ENCODE measurements around the gene GALNT9. TPM values are rescaled to one million over a fixed set of nuclear protein-coding genes. Genes with fewer than 3 reads are reported as not detected.

GALNT9 gene
- total RNA-seq, 1 donor from 2014 or later, result 0.33 TPM

GRCh38 chr12:132282031-132282949, 47.1 kb downstream of the GALNT9 start:
- DNase-seq (ENCODE audit: low read depth, low spot score), result no peak

- DNase-seq (ENCODE audit: low read depth, low spot score), result no peak
These were observed 48.4 kb downstream of the GALNT9 start for GRCh38 chr12:132281038-132281437.

GRCh38 chr12:132280406-132280805, 49.0 kb downstream of the GALNT9 start:
- DNase-seq (ENCODE audit: low read depth, low spot score), result no peak

- DNase-seq (ENCODE audit: low read depth, low spot score), result no peak
These were observed 49.5 kb downstream of the GALNT9 start for GRCh38 chr12:132279930-132280329.

DNA sequence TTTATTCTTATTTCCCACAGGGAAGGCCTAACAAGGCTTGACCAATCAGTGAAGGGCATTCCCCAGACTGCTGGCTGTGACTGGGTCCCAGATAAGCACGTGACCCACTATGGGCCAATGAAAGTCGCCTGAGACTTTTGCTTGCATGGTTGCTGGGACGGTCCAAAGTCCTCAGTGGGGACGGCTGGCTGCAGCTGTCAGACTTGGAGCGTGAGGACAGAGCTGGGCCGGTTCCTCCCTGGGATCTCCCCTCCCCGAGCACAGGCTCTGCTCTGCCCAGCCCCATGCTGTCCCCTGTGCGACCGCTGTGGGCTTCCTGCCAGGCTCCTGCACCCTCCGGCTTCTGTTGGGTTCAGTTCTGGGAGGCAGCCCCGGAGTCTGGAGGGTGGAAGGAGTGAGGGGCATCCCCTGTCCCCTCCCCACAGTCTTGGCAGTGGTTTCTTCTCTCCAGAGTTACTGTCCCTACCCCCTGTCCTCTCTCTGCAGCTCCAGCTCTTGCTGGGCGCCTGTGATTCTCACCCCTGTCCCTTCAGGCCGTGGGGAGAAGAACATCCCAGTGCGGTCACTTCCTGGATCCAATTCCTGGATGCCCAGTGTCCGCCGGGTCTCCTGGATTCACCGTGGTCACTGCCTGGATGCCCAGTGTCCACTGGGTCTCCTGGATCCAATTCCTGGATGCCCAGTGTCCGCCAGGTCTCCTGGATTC, 50.1 kb downstream of the GALNT9 start:
- DNase-seq (ENCODE audit: low read depth, low spot score), result no peak

DNA sequence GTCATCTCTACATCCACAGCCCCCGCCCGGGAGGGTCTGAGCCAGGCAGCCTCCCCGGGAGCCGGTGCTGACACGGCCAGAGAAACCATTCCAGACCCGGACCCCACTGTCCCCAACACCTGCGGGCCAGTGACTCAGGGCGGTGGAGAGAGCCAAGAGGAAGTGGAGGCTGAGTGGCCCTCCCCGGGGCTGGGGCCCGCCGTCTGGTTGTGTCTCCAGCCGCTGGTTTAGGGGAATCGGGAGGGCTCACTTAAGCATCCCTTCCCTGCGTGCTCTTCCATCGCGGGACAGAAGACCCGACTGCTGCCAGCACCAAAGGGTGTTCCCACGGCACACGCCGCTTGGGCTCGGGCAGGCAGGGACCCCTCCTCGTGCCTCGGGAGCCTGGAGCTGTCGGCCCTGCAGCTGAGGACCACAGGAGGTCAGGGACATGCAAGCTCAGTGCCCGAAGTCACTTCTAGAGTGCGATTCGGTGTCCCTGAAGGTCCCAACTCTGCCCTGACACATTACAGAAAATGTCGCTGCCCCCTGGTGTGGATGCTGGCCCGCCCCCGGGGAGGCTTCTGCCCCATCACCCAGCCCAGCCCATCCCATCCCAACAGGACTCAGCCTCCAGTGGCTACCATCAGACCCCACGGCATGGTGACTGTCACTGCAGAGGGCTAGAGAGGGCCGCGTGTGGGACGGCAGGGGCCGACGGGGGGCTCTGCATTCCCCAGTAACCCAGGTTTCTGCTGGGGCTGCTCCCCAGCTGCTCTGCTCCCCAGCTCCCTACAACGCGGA, 50.8 kb downstream of the GALNT9 start:
- DNase-seq (ENCODE audit: low read depth, low spot score), result no peak

DNA sequence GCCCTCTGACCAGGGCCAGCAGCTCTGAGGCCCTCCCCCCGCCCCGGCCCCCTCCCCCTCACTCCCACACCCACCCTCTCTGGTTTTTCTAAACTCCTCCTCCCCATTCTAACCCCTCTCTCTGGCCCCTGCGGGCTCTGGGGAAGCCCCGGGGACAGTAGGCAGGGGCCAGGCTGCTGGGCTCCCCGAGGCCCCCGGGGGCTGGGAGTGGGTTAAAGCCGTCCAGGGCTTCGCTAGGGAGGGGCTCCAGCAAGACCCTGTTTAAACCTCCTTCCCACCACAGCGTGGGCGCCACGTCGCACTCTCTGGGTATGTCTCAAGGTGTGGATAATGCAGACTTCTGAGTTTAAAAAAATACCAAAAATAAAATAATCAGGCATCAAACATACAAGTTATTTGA, 51.4 kb downstream of the GALNT9 start:
- no peak for DNase-seq (ENCODE audit: low read depth, low spot score)

DNA sequence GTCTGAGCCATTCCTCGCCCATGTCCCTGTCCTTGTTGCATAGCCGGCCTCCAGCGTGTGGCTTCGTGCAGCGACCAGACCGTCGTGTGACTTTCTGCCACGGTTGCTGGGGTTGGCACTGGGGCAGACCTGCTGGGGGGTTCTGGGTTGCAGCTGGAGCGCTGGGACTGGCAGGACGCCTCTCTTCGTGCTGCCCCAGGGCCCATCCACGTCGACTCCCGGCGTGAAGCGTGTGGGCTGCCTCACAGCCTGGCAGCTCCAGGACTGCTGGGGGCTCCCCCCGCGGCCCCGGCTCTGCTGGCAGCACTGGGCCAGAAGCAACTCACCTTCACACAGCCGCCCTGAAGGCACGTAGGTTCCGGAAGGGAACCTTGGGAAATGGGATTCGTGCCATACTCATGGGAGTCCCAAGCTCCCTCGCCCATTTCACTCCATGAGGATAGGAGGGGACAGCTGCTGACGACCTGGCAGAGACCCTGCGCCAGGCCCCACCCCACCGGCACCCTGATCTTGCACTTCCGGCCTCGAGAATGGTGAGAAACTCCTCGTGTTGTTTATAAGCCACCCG, 51.9 kb downstream of the GALNT9 start:
- no peak for DNase-seq (ENCODE audit: low read depth, low spot score)

GRCh38 chr12:132276827-132277373, 52.5 kb downstream of the GALNT9 start:
- DNase-seq (ENCODE audit: low read depth, low spot score), result no peak

DNA sequence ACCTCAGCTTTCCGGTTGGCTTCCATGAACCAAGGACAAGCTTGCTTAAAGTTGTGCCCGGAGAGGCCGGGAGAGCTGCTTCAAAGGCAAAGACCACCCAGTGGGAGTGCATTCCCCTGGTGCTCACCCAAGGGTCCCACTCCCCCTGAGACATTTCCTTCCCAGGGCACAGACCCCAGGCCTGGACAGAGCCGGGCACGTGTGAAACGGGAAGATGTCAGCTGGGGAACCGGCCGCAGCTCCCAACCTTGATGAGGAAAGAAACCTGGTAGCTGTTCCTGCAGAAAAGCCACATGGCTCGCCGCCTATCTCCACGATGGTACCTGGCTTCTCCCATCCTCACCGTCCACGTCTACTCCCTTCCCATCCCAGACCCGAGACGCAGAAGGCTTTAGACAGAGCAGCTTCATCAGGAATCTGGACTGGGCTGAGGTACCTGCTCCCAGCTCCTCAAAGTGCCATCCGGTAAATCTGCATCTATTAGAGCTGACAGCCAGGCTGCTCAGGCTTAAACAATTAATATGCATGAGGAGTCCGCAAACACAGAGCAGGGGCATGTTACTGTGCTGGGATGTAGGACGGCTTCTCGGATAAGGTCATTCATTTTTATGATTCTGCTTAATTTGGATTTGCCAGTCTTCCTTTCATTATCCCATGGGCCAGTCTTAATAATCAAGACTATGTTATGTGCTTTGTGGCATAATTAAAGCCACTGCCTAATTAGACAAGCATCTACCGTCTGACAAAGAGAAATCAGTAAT, 53.1 kb downstream of the GALNT9 start:
- DNase-seq (ENCODE audit: low read depth, low spot score), result no peak

- DNase-seq (ENCODE audit: low read depth, low spot score), result no peak
These were observed 53.8 kb downstream of the GALNT9 start for GRCh38 chr12:132275631-132276030.

DNA sequence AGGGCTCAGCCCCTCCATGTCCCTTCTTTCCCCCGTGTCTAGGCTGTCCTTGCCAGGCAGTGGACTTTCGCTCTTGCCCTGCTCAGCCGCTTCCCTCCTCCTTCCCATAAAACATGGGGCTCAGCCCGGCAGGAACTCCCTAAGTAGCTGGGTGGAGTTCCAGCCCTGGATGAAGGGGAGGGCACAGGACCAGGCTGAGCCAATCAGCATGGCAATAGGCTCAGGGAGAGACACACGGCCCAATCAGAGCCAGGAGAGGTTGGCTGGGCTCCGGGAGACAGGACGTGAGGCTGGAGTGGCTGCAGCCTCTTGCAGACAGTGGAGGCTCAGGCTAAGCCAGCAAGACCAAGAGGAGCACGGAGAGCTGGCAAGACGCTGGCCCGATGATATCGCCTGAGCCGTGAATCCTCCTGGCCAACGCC, 54.3 kb downstream of the GALNT9 start:
- DNase-seq (ENCODE audit: low read depth, low spot score), result no peak

- no peak for DNase-seq (ENCODE audit: low read depth, low spot score)
These were observed 55.4 kb downstream of the GALNT9 start for GRCh38 chr12:132273992-132274334.

GRCh38 chr12:132272711-132273110, 56.7 kb downstream of the GALNT9 start:
- no peak for DNase-seq (ENCODE audit: low read depth, low spot score)

DNA sequence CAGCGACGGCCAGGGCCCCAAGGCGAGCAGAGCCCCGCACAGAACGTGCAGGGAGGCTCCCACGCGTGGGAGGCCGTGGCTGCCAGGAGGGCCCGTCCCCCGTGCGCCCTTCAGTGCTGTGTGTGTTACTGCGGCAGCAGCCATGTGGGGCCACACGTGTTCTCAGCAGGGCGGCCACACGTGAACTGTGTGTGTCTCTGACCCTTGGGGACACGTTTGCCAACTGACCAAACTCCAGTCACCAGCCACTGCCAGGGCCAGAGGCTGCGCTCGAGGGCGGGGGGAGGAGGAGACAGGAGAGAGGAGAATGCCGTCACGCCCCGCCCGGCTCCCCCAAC, 57.7 kb downstream of the GALNT9 start:
- DNase-seq (ENCODE audit: low read depth, low spot score), result no peak

DNA sequence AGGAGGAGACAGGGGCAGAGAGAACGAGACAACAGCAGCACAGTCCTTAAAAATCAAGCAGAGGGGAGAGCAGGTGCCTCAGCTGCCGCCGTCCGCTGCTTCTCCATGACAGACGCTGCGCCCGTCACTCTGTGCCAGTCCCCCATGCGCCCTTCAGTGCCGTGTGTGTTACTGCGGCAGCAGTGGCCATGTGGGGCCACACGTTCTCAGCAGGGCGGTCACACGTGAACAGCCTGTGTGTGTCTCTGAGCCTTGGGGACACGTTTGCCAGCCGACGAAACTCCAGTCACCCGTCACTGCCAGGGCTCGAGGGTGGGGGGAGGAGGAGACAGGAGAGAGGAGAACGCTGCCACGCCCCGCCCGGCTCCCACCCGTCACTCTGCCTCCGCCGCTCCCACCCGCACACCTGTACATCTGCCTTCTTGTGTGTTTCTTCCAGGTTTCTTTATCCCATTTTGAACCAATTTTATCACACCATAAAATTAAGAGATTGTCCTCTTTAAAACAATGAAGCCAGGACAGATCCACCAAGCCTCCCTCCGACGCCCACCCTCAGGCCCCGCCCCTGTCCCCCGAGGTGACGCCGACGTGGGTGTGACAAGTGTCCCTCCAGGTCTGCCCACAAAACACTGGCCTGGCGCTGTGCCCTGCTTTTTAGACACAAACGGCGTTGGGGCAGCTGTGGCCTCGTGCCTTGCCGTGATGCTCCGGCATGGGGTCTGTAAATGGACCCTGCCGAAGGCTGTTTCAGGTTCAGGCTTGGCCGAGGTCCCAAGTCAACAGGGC, 58.2 kb downstream of the GALNT9 start:
- no peak for DNase-seq (ENCODE audit: low read depth, low spot score)

DNA sequence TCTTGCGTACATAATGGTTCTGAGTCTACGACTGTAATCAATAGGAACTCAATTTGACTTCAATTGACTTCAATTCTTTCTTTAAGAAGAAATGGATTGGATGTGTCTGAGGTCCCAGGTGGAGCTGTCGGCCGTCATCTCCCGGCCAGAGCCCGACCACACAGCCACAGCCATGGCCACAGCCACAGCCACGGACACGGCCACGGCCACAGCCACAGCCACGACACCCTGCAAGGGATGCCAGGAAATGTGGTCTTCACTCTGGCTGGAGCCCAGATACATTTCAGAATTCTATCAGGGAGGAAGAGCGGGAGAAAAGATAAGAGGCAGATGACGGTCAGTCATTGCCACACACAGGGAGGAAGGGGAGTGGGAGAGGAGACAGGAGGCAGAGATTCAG, 58.9 kb downstream of the GALNT9 start:
- DNase-seq (ENCODE audit: low read depth, low spot score), result no peak

DNA sequence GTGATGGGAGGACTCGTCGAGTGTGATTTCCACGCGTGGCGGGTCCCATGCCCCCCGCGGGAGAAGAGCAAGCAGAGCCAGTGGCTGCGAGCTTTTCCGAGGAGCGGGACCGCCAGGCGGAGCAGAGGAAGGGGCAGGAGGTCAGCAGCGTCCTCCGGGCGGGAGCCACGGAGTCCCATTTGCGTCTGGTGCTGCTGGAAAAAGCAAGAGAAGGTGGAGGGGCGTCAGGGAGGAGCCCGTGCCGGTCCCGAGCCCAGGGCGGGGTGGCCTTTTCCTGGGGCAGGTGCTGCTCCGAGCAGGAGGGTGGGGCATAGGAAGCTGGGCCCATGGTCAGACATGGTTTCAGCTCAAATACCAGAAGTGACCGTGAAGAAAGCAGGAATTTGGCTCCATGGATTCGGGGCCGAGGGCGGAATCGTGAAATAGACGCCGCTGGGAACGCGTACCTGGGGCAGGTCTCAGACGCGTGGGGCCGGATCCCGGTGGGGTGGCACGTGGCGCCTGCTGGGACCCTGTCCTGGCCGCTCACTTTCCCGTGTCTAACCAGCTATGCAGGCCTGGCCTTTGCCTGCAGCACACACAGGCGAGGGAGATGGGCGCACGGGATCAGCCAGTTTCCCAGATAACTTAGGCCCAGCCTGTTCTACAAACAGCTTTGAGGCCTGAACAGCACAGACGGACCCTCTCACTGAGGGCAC, 60.0 kb downstream of the GALNT9 start:
- no peak for DNase-seq (ENCODE audit: low read depth, low spot score)

DNA sequence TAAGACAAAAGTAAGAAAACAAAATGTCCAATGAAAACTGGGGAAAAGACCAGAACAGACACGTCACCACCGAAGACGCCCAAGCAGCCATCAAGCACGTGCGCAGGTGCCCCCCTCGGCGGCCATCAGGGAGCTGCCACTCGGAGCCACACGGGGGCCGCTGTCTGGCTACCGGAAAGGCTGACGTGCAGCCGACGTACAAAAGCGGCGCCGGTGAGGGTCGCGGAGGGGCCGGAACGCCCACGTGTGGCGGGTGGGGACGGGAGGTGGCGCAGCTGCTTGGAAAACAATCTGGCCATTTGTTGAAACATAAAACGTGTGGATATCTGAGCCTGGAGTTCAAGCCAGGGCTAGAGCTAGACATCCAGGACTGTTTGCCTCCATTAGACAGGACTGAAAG, 60.7 kb downstream of the GALNT9 start:
- no peak for DNase-seq (ENCODE audit: low read depth, low spot score)

All from pulmonary artery endothelial cell (primary cell).